Ishikawa (cell line): ENCODE results near the gene FHOD1.

Experiments
- CEBPB ChIP-seq: IDR thresholded peaks from 2 replicates; pipeline ENCODE4 v1.6.1; 2012
- CREB1 ChIP-seq: IDR thresholded peaks from 2 replicates; pipeline ENCODE4 v1.6.1; 2012; ENCODE audit warnings: low read depth
- EGR1 ChIP-seq: IDR thresholded peaks from 2 replicates; pipeline ENCODE4 v1.6.1; 2012
- EP300 ChIP-seq: IDR thresholded peaks from 2 replicates; pipeline ENCODE4 v1.6.1; 2012; ENCODE audit warnings: borderline replicate concordance
- MAX ChIP-seq: IDR thresholded peaks from 2 replicates; pipeline ENCODE4 v1.6.1; 2012
- NFIC ChIP-seq: IDR thresholded peaks from 2 replicates; pipeline ENCODE4 v1.6.1; 2012
- RAD21 ChIP-seq: IDR thresholded peaks from 2 replicates; pipeline ENCODE4 v1.6.1; 2012; ENCODE audit warnings: low read depth
- REST ChIP-seq: IDR thresholded peaks from 2 replicates; pipeline ENCODE4 v1.6.1; 2012; ENCODE audit warnings: low read depth, mild to moderate bottlenecking
- TAF1 ChIP-seq: IDR thresholded peaks from 2 replicates; pipeline ENCODE4 v1.6.1; 2012; ENCODE audit warnings: low read depth, mild to moderate bottlenecking
- TCF12 ChIP-seq: IDR thresholded peaks from 2 replicates; pipeline ENCODE4 v1.6.1; 2012; ENCODE audit warnings: low read depth
- TEAD4 ChIP-seq: IDR thresholded peaks from 2 replicates; pipeline ENCODE4 v1.6.1; 2012
- USF1 ChIP-seq: IDR thresholded peaks from 2 replicates; pipeline ENCODE4 v1.6.1; 2012
- YY1 ChIP-seq: IDR thresholded peaks from 2 replicates; pipeline ENCODE4 v1.6.1; 2012; ENCODE audit warnings: low read depth
- ZBTB7A ChIP-seq: IDR thresholded peaks from 2 replicates; pipeline ENCODE4 v1.6.1; 2012; ENCODE audit warnings: low read depth

GRCh38 chr16:67209565-67209964 is 37.7 kb downstream of the FHOD1 start:
- TF ChIP-seq USF1 = no peak
- no peak for TF ChIP-seq TEAD4
- TF ChIP-seq ZBTB7A = no peak
- TF ChIP-seq TAF1 = no peak
- no peak for TF ChIP-seq CEBPB
- TF ChIP-seq NFIC = no peak
- no peak for TF ChIP-seq TCF12
- TF ChIP-seq MAX = no peak
- no peak for TF ChIP-seq YY1
- TF ChIP-seq REST = no peak
- no peak for TF ChIP-seq EP300
- no peak for TF ChIP-seq RAD21
- no peak for TF ChIP-seq CREB1
- no peak for TF ChIP-seq EGR1
